ENCODE data around the gene ACP7.

The ACP7 gene

GRCh38 chr19:39160523-39160861 is 76.3 kb downstream of the ACP7 start:
- TF ChIP-seq, protein P1, sequence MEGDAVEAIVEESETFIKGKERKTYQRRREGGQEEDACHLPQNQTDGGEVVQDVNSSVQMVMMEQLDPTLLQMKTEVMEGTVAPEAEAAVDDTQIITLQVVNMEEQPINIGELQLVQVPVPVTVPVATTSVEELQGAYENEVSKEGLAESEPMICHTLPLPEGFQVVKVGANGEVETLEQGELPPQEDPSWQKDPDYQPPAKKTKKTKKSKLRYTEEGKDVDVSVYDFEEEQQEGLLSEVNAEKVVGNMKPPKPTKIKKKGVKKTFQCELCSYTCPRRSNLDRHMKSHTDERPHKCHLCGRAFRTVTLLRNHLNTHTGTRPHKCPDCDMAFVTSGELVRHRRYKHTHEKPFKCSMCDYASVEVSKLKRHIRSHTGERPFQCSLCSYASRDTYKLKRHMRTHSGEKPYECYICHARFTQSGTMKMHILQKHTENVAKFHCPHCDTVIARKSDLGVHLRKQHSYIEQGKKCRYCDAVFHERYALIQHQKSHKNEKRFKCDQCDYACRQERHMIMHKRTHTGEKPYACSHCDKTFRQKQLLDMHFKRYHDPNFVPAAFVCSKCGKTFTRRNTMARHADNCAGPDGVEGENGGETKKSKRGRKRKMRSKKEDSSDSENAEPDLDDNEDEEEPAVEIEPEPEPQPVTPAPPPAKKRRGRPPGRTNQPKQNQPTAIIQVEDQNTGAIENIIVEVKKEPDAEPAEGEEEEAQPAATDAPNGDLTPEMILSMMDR (IDR thresholded peaks at IDR 0.05; ENCODE audit: extremely low read depth, missing control alignments), result no peak
- DNase-seq (ENCODE audit: low spot score), result no peak

All from GM20000 (cell line).